DOHH2 (cell line): ENCODE results near the gene GAST.

Experiments used
- H3F3A ChIP-seq: fragments of 200-600 bp; sonication (generic), shearing (Covaris generic); 2 replicates; pipeline ENCODE4 v1.6.0; 2016; ENCODE audit warnings: antibody characterized with exemption, mild to moderate bottlenecking; ENCODE audit not compliant: control insufficient read depth, insufficient read depth
- H3K27ac ChIP-seq: fragments of 200-600 bp; sonication (generic); 2 replicates; pipeline ENCODE4 v1.5.1; 2014; ENCODE audit warnings: low read depth, mild to moderate bottlenecking, low read length, moderate library complexity
- H3K27me3 ChIP-seq: fragments of 200-600 bp; sonication (generic); 2 replicates; pipeline ENCODE4 v1.6.1; 2014; ENCODE audit warnings: mild to moderate bottlenecking, low read length, mixed read lengths; ENCODE audit not compliant: control insufficient read depth
- H3K36me3 ChIP-seq: fragments of 200-600 bp; sonication (generic); 2 replicates; pipeline ENCODE4 v1.6.1; 2014; ENCODE audit warnings: mild to moderate bottlenecking, low read length, moderate library complexity, mixed read lengths; ENCODE audit not compliant: control insufficient read depth
- H3K4me1 ChIP-seq: fragments of 200-600 bp; sonication (generic); 2 replicates; pipeline ENCODE4 v1.6.1; 2014; ENCODE audit warnings: mild to moderate bottlenecking, low read length, mixed read lengths; ENCODE audit not compliant: control insufficient read depth
- H3K4me2 ChIP-seq: fragments of 200-600 bp; sonication (generic); 2 replicates; pipeline ENCODE4 v1.6.0; 2014; ENCODE audit warnings: mild to moderate bottlenecking, low read length, moderate library complexity
- H3K4me3 ChIP-seq: fragments of 200-600 bp; sonication (generic); 2 replicates; pipeline ENCODE4 v1.5.1; 2014; ENCODE audit warnings: mild to moderate bottlenecking, low read length, mixed read lengths
- H3K79me2 ChIP-seq: fragments of 200-600 bp; sonication (generic); 2 replicates; pipeline ENCODE4 v1.6.1; 2014; ENCODE audit warnings: mild to moderate bottlenecking, low read length, mixed read lengths; ENCODE audit not compliant: control insufficient read depth
- H3K9me2 ChIP-seq: fragments of 200-600 bp; sonication (generic); replicated peaks from 2 replicates; pipeline ENCODE4 v1.6.1; 2014; ENCODE audit warnings: mild to moderate bottlenecking, low read length, mixed read lengths; ENCODE audit not compliant: control insufficient read depth
- H3K9me3 ChIP-seq: fragments of 200-600 bp; sonication (generic); 2 replicates; pipeline ENCODE4 v1.6.1; 2014; ENCODE audit warnings: antibody characterized with exemption, low read length, mixed read lengths; ENCODE audit not compliant: control insufficient read depth, insufficient read depth
- H4K20me1 ChIP-seq: fragments of 200-600 bp; sonication (generic); 2 replicates; pipeline ENCODE4 v1.6.0; 2014; ENCODE audit warnings: low read depth, mild to moderate bottlenecking, antibody characterized with exemption, low read length, moderate library complexity; ENCODE audit not compliant: control insufficient read depth, insufficient read depth
- CTCF ChIP-seq: fragments of 200-600 bp; sonication (generic); IDR thresholded peaks from one replicate; pipeline ENCODE4 v1.5.1; 2014; ENCODE audit warnings: antibody characterized with exemption, mild to moderate bottlenecking, low read depth, low read length; ENCODE audit not compliant: poor library complexity, severe bottlenecking
- EZH2phosphoT487 ChIP-seq: fragments of 200-600 bp; sonication (generic); IDR thresholded peaks from 2 replicates; pipeline ENCODE4 v1.6.1; 2017; ENCODE audit warnings: borderline replicate concordance, mild to moderate bottlenecking, antibody characterized with exemption, low read length, moderate library complexity, mixed read lengths

GAST gene

GRCh38 chr17:41731836-41732235 is 19.7 kb downstream of the GAST start:
- H3K9me3 ChIP-seq = no peaks in the 10 kb centered on the region
- H3K4me2 ChIP-seq = no peak overlapping the region
- no peak overlapping the region for H3K4me3 ChIP-seq
- no peaks in the 10 kb centered on the region for H3F3A ChIP-seq
- no peaks in the 10 kb centered on the region for H3K9me2 ChIP-seq
- H3K36me3 ChIP-seq = no peaks in the 10 kb centered on the region
- H3K27me3 ChIP-seq = peaks cover 16% of the 10 kb centered on the region
- H3K4me1 ChIP-seq = peaks cover 20% of the 10 kb centered on the region
- no peak for TF ChIP-seq CTCF
- TF ChIP-seq EZH2phosphoT487 = no peak
- no peaks in the 10 kb centered on the region for H3K79me2 ChIP-seq
- H3K27ac ChIP-seq = no peak overlapping the region
- no peaks in the 10 kb centered on the region for H4K20me1 ChIP-seq

- no peaks in the 10 kb centered on the region for H4K20me1 ChIP-seq
- no peaks in the 10 kb centered on the region for H3F3A ChIP-seq
- no peaks in the 10 kb centered on the region for H3K36me3 ChIP-seq
- no peak overlapping the region for H3K4me2 ChIP-seq
- no peaks in the 10 kb centered on the region for H3K79me2 ChIP-seq
- H3K27ac ChIP-seq = no peak overlapping the region
- no peak for TF ChIP-seq CTCF
- TF ChIP-seq EZH2phosphoT487 = no peak
- H3K4me3 ChIP-seq = no peak overlapping the region
- peaks cover 12% of the 10 kb centered on the region for H3K4me1 ChIP-seq
- H3K9me2 ChIP-seq = no peaks in the 10 kb centered on the region
- no peaks in the 10 kb centered on the region for H3K9me3 ChIP-seq
- H3K27me3 ChIP-seq = peaks cover 23% of the 10 kb centered on the region
Measured at GRCh38 chr17:41733348-41734138, 21.4 kb downstream of the GAST start.

- peaks cover 11% of the 10 kb centered on the region for H3K4me1 ChIP-seq
- no peaks in the 10 kb centered on the region for H3K9me3 ChIP-seq
- no peaks in the 10 kb centered on the region for H3F3A ChIP-seq
- no peaks in the 10 kb centered on the region for H4K20me1 ChIP-seq
- TF ChIP-seq EZH2phosphoT487 (no peak), CTCF (no peak)
- H3K27me3 ChIP-seq = peaks cover 23% of the 10 kb centered on the region
- no peak within 1 kb of the TSS for H3K4me2 ChIP-seq
- H3K27ac ChIP-seq = no peak within 1 kb of the TSS
- H3K36me3 ChIP-seq = no peaks in the 10 kb centered on the region
- H3K79me2 ChIP-seq = no peaks in the 10 kb centered on the region
- H3K4me3 ChIP-seq = no peak within 1 kb of the TSS
- no peaks in the 10 kb centered on the region for H3K9me2 ChIP-seq
Measured at GRCh38 chr17:41734139-41734948, 22.2 kb downstream of the GAST start, which contains the start of gene HAP1. Gene HAP1 (minus strand): TSS chr17:41734643. CDS start chr17:41734634, 9 bp downstream.
